DOHH2 (cell line): ENCODE results near the gene SGSH.

Experiments
- EZH2phosphoT487 ChIP-seq: fragments of 200-600 bp; sonication (generic); IDR thresholded peaks from 2 replicates; pipeline ENCODE4 v1.6.1; 2017; ENCODE audit warnings: borderline replicate concordance, mild to moderate bottlenecking, antibody characterized with exemption, low read length, moderate library complexity, mixed read lengths
- TF ChIP-seq, protein P1 (sequence below): fragments of 200-600 bp; sonication (generic); IDR thresholded peaks from one replicate; pipeline ENCODE4 v1.5.1; 2014; ENCODE audit warnings: antibody characterized with exemption, mild to moderate bottlenecking, low read depth, low read length; ENCODE audit not compliant: poor library complexity, severe bottlenecking

DNA sequence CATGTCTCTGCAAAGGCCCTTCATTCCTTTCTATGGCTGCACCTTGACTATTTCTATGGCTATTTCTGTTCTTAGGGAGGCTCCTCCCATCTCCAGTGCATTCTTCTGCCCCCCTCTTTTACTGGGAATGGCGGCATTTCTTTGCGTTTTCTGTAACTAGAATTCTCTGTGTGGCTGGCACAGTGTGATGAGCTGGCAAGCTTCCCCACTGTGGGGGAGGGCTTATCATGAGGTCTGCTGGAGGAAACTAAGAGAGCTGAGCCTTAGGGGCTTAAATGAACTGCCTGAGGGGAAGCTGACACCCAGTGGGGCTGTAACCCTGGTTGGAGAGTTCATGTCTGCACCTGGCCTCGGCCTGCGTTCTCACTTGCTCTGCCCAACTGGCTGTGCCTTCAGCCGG, 51.8 kb downstream of the SGSH start:
- TF ChIP-seq, protein P1, sequence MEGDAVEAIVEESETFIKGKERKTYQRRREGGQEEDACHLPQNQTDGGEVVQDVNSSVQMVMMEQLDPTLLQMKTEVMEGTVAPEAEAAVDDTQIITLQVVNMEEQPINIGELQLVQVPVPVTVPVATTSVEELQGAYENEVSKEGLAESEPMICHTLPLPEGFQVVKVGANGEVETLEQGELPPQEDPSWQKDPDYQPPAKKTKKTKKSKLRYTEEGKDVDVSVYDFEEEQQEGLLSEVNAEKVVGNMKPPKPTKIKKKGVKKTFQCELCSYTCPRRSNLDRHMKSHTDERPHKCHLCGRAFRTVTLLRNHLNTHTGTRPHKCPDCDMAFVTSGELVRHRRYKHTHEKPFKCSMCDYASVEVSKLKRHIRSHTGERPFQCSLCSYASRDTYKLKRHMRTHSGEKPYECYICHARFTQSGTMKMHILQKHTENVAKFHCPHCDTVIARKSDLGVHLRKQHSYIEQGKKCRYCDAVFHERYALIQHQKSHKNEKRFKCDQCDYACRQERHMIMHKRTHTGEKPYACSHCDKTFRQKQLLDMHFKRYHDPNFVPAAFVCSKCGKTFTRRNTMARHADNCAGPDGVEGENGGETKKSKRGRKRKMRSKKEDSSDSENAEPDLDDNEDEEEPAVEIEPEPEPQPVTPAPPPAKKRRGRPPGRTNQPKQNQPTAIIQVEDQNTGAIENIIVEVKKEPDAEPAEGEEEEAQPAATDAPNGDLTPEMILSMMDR = no peak
- no peak for TF ChIP-seq EZH2phosphoT487
